Esophagus squamous epithelium (tissue), 5 donors: ENCODE results near the gene EDEM1. TPM values are rescaled to one million over a fixed set of nuclear protein-coding genes. Genes with fewer than 3 reads are reported as not detected.

Experiments used
- DNase-seq: peaks from one replicate; lab custom pipeline; 2025; lab: John Stamatoyannopoulos, UW
- H3K27ac ChIP-seq, 4 donors: fragments of 200-600 bp; sonication (generic); one replicate each; pipeline ENCODE4 v1.5.1; 2016 to 2019; ENCODE audit warnings: mild to moderate bottlenecking in 1 of 4
- H3K27me3 ChIP-seq, 4 donors: fragments of 200-600 bp; sonication (generic); 1 replicate in 3 of 4; 2 replicates in 1 of 4; pipeline versions ENCODE4 v1.5.1 to v1.6.0; 2017 to 2021; ENCODE audit warnings: antibody characterized with exemption in 1 of 4
- H3K36me3 ChIP-seq, 3 donors: fragments of 200-600 bp; sonication (generic); one replicate each; pipeline ENCODE4 v1.5.1; 2016 to 2019
- H3K4me1 ChIP-seq, 3 donors: fragments of 200-600 bp; sonication (generic); one replicate each; pipeline ENCODE4 v1.5.1; 2017 to 2019
- H3K4me3 ChIP-seq, 4 donors: fragments of 200-600 bp; sonication (generic); 1 replicate in 3 of 4; 2 replicates in 1 of 4; pipeline ENCODE4 v1.5.1; 2016 to 2019; ENCODE audit warnings: mild to moderate bottlenecking in 2 of 4, moderate library complexity in 1 of 4
- H3K9me3 ChIP-seq, 3 donors: fragments of 200-600 bp; sonication (generic); one replicate each; pipeline ENCODE4 v1.5.1; 2016 to 2019
- POLR2A ChIP-seq, 4 donors: fragments of 450-650 bp; IDR thresholded peaks; one replicate each; pipeline ENCODE4 v1.6.1; 2017; ENCODE audit warnings: antibody characterized with exemption in 4 of 4, mild to moderate bottlenecking in 4 of 4, moderate library complexity in 3 of 4
- WGBS, 2 donors: methylation state at CpG; one replicate each; pipeline ENCODE4 v1.1.5; 2018; 5-methylcytosine and 5-hydroxymethylcytosine counted together
- intact Hi-C: fragments of 100-400 bp; cut with DNase I; formaldehyde crosslinking; loops from one replicate; pipeline ENCODE4 v1.15.0; 2022
- total RNA-seq, 4 donors: library from RNA; depleted of rRNA; stranded (reverse); fragments of >200 nt; gene quantifications; one replicate each; pipeline ENCODE4 v1.1.0, GENCODE V29; 2016
- TF ChIP-seq, protein P1 (sequence below), 6 experiments: fragments of 450-650 bp in 4 of 6; fragments of 200-600 bp in 2 of 6; sonication (generic) in 2 of 6; IDR thresholded peaks; one replicate each; pipeline ENCODE4 v1.5.1; 2016 to 2019; ENCODE audit warnings: antibody characterized with exemption in 6 of 6, mild to moderate bottlenecking in 4 of 6, moderate library complexity in 4 of 6
- donor health status: DM: yes; HTN: yes; CAD: no.

The EDEM1 gene
- total RNA-seq, 4 donors from 2014 or later, result 25.0 to 56.6 (median 40.2) TPM

- Histone ChIP-seq H3K27me3 (no peaks in the 10 kb centered on the region), H3K9me3 (no peaks in the 10 kb centered on the region), H3K4me1 (peaks cover 5 to 45% (median 17%) of the 10 kb centered on the region in 3 donors), H3K27ac (no peak overlapping the region), H3K4me3 (no peak overlapping the region), H3K36me3 (no peaks in the 10 kb centered on the region)
- 44 to 56% methylated on average over 4 of the region's 4 CpGs for WGBS, 2 donors
- intact Hi-C loops, result no loop called here
- no peak for DNase-seq
- no peak for TF ChIP-seq POLR2A (IDR thresholded peaks at IDR 0.05)
- TF ChIP-seq, protein P1, sequence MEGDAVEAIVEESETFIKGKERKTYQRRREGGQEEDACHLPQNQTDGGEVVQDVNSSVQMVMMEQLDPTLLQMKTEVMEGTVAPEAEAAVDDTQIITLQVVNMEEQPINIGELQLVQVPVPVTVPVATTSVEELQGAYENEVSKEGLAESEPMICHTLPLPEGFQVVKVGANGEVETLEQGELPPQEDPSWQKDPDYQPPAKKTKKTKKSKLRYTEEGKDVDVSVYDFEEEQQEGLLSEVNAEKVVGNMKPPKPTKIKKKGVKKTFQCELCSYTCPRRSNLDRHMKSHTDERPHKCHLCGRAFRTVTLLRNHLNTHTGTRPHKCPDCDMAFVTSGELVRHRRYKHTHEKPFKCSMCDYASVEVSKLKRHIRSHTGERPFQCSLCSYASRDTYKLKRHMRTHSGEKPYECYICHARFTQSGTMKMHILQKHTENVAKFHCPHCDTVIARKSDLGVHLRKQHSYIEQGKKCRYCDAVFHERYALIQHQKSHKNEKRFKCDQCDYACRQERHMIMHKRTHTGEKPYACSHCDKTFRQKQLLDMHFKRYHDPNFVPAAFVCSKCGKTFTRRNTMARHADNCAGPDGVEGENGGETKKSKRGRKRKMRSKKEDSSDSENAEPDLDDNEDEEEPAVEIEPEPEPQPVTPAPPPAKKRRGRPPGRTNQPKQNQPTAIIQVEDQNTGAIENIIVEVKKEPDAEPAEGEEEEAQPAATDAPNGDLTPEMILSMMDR (IDR thresholded peaks at IDR 0.05), result no peak
Measured at GRCh38 chr3:5160940-5161858, 26.3 kb upstream of the EDEM1 start.

GRCh38 chr3:5162102-5162501, 25.4 kb upstream of the EDEM1 start:
- no peak overlapping the region for H3K4me3 ChIP-seq
- H3K4me1 ChIP-seq, result peaks cover 5 to 42% (median 17%) of the 10 kb centered on the region in 3 donors
- H3K9me3 ChIP-seq, result no peaks in the 10 kb centered on the region
- DNase-seq, result no peak
- intact Hi-C loops, result no loop called here
- TF ChIP-seq, protein P1 (IDR thresholded peaks at IDR 0.05), result no peak
- no peak for TF ChIP-seq POLR2A (IDR thresholded peaks at IDR 0.05)
- H3K27ac ChIP-seq, result no peak overlapping the region
- no peaks in the 10 kb centered on the region for H3K27me3 ChIP-seq
- 65 to 79% methylated on average over 1 of the region's 1 CpG for WGBS, 2 donors
- H3K36me3 ChIP-seq, result no peaks in the 10 kb centered on the region

GRCh38 chr3:5165698-5166097, 21.8 kb upstream of the EDEM1 start:
- Histone ChIP-seq H3K9me3 (no peaks in the 10 kb centered on the region), H3K36me3 (peaks cover 0 to 4% (median 0%) of the 10 kb centered on the region in 3 donors), H3K27me3 (no peaks in the 10 kb centered on the region), H3K4me3 (no peak overlapping the region), H3K27ac (no peak overlapping the region), H3K4me1 (peaks cover 5 to 30% (median 11%) of the 10 kb centered on the region in 3 donors)
- TF ChIP-seq, protein P1 (IDR thresholded peaks at IDR 0.05), result no peak
- no peak for TF ChIP-seq POLR2A (IDR thresholded peaks at IDR 0.05)
- 87 to 93% methylated on average over 4 of the region's 4 CpGs for WGBS, 2 donors
- no peak for DNase-seq
- intact Hi-C loops, result no loop called here

DNA sequence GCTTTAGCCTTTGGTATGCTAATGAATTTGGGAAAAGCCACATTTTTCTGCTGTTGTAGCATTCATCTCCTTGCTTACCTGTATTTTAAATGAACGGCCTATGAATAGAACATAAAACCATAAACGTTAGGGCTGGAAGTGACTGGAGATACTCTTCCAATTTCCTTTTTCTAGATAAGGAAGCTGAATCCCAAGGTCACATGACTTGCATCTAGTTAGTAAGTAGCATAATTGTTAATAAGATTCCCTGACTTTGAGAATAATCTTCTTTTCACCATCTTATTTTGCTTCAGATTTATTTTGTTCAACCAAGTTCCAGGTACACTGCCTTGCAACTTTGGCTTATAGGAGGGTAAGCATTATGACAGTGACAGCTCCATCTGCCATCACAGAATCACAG, 20.7 kb upstream of the EDEM1 start:
- no peak for DNase-seq
- WGBS, 2 donors, result 67 to 78% methylated on average over 2 of the region's 2 CpGs
- TF ChIP-seq, protein P1 (IDR thresholded peaks at IDR 0.05), result no peak
- Histone ChIP-seq H3K4me1 (peaks cover 0 to 19% (median 3%) of the 10 kb centered on the region in 3 donors), H3K36me3 (peaks cover 0 to 16% (median 3%) of the 10 kb centered on the region in 3 donors), H3K9me3 (no peaks in the 10 kb centered on the region), H3K4me3 (no peak overlapping the region), H3K27me3 (no peaks in the 10 kb centered on the region), H3K27ac (no peak overlapping the region)
- intact Hi-C loops, result no loop called here

DNA sequence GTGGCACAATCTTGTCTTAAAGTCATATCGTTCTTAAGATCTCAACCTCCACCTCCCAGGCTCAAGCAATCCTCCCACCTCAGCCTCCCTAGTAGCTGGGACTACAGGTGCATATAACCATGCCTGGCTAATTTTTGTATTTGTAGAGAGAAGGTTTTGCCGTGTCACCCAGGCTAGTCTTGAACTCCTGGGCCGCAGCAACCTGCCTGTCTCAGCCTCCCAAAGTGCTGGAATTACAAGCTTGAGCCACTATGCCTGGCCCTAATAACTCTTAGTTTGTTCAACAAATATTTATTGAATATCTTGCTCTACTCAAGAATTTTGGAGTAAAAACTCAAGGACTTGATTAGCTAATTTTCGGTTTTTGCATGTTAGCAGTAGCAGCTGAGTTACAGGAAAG, 19.4 kb upstream of the EDEM1 start:
- DNase-seq, result no peak
- Histone ChIP-seq H3K27ac (no peak overlapping the region), H3K9me3 (no peaks in the 10 kb centered on the region), H3K27me3 (no peaks in the 10 kb centered on the region), H3K4me3 (no peak overlapping the region), H3K4me1 (peaks cover 0 to 6% (median 0%) of the 10 kb centered on the region in 3 donors), H3K36me3 (peaks cover 3 to 28% (median 7%) of the 10 kb centered on the region in 3 donors)
- TF ChIP-seq POLR2A (IDR thresholded peaks at IDR 0.05), result no peak
- TF ChIP-seq, protein P1 (IDR thresholded peaks at IDR 0.05), result no peak
- intact Hi-C loops, result no loop called here
- 94 to 96% methylated on average over 4 of the region's 4 CpGs for WGBS, 2 donors
